AG04449 (cell line): ENCODE results near the gene DOK7.

ENCODE experiments used
- CTCF ChIA-PET: fragments of 350-600 bp; formaldehyde crosslinking; extraction: SDS; loops from one replicate; lab custom pipeline; 2021; ENCODE audit warnings: antibody characterized with exemption; lab: Yijun Ruan, JAX
- POLR2A ChIA-PET: fragments of 400-600, 350-600 bp; formaldehyde crosslinking; extraction: SDS; loops from one replicate; lab custom pipeline; 2020; ENCODE audit warnings: antibody characterized with exemption, inconsistent platforms; lab: Yijun Ruan, JAX
- DNase-seq: peaks from one replicate; pipeline ENCODE4 v3.0.0-alpha.2; 2010; ENCODE audit warnings: low read depth, low spot score
- H3K4me3 ChIP-seq: 2 replicates; pipeline ENCODE4 v1.5.1; 2011; ENCODE audit warnings: low read depth, mild to moderate bottlenecking, control low read depth, low read length
- TF ChIP-seq, protein P1 (sequence below): IDR thresholded peaks from one replicate; pipeline ENCODE4 v1.5.1; 2011; ENCODE audit warnings: mild to moderate bottlenecking, moderate library complexity, low read length, control low read depth, inconsistent platforms; ENCODE audit not compliant: insufficient read depth; ENCODE audit errors: missing control alignments

DOK7 gene

DNA sequence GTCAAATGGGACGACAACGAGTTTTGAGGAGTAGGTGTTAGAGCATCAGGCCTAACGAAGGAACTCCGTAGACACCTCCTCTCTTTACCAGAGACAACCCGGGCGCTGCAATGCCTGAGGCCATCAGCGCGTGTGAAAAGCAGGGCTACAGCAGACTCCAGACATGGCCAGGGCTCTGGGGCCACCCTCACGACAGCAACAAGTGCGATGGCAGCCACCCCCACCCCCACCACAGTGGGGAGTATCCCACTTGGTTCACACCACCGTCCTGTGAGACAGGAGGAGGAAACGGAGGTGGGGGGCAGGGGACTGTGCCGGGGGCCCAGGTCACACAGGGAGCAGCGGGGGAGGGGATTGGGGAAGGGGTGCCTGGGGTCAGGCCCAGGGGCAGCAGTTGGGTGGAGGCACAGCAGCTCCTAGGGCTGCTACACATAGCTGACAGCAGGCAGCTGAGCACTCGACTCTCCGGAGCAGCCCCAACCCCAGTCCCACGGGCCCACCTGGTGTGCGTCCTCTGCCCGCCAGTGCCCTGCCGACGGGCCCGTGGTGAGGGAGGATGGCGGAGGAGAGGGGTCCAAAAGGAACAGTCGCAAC lies 60.6 kb downstream of the DOK7 start:
- DNase-seq = no peak
- CTCF ChIA-PET = no interaction called here
- POLR2A ChIA-PET = no interaction called here
- TF ChIP-seq, protein P1, sequence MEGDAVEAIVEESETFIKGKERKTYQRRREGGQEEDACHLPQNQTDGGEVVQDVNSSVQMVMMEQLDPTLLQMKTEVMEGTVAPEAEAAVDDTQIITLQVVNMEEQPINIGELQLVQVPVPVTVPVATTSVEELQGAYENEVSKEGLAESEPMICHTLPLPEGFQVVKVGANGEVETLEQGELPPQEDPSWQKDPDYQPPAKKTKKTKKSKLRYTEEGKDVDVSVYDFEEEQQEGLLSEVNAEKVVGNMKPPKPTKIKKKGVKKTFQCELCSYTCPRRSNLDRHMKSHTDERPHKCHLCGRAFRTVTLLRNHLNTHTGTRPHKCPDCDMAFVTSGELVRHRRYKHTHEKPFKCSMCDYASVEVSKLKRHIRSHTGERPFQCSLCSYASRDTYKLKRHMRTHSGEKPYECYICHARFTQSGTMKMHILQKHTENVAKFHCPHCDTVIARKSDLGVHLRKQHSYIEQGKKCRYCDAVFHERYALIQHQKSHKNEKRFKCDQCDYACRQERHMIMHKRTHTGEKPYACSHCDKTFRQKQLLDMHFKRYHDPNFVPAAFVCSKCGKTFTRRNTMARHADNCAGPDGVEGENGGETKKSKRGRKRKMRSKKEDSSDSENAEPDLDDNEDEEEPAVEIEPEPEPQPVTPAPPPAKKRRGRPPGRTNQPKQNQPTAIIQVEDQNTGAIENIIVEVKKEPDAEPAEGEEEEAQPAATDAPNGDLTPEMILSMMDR = no peak
- H3K4me3 ChIP-seq = no peak overlapping the region

DNA sequence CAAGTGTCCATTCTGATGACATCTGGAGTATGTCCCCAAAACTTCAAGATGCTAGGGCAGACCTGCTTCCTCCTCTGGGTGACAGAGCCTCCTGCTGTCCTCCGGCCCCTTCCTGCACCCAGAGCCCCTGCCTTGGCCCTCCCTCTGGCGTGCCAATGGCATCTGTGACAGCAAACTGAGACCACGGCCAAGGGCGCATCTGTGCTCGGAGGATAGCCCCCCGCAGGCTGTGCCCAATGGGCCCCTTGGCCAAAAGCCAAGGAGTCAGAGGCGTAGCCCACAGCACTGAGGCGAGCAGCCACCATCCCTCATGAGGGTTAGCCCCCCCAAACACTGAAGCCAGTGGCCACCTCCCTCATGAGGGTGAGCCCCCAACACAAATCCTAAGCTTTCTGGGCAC lies 61.2 kb downstream of the DOK7 start:
- H3K4me3 ChIP-seq = no peak overlapping the region
- TF ChIP-seq, protein P1 = no peak
- no peak for DNase-seq
- ChIA-PET POLR2A (no interaction called here), CTCF (no interaction called here)

DNA sequence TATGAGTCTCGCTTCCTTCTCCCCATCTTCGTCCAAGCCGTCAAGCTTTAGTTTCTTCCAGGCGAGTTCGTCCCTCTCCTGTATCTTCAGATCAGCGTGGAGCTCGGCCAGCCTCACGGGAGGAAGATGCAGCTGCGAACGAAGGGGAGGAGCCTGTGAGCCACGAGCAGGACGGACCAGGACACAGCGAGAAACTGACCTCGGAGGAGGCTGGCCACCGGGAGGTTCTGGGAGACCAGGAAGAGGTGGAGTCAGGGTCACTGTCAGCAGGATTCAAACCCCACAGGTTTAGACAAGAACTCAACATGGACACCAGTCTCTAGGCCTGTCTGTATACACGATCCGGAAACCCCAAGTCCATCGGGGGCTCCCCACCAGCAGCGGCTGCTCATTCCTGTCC lies 61.8 kb downstream of the DOK7 start:
- no peak for DNase-seq
- CTCF ChIA-PET = no interaction called here
- no peak overlapping the region for H3K4me3 ChIP-seq
- TF ChIP-seq, protein P1 = no peak
- POLR2A ChIA-PET = no interaction called here

DNA sequence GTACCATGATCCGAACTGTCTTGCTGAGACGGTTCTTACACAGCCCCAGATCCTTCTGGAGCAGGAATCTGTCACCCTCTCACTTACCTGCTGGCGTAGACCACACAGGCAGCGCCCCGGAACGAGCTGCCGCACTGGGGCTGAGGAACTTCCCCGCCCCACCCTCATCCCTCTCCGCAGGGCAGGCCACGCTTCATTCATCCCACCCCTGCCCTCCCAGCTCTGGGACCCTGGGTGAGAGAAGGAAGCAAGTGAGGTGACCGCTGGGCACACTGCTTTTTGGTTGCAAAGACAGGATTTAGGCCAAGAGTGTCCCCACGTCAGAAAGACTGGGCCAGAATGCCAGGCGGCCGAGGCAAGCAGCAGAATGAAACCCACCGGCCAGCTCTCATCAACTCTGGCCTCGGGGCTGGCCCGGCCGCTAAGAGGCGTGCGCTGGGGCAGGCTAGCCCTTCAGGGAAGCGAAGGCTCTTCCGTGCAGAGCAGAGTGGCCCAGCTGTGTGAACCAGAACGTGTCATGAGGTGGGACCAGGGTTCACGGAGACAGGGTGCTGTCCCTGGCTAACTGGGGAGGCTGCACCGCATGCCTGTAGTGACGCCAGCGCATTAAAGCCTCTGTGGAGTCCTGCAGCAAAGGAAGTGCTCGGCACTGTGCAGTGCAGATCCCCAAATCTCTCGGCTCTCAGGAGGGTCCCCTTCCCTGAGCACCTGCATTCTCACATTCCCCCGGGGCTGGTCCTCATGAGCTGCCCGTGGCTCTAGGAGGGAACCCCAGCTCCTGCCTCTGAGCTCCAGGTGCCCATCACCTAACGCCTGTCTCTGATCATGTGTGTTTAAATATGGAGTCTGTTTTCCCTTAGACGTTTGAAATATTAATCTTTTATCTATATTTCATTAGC lies 62.7 kb downstream of the DOK7 start:
- ChIA-PET CTCF (no interaction called here), POLR2A (no interaction called here)
- DNase-seq = no peak
- no peak overlapping the region for H3K4me3 ChIP-seq
- TF ChIP-seq, protein P1 = no peak

DNA sequence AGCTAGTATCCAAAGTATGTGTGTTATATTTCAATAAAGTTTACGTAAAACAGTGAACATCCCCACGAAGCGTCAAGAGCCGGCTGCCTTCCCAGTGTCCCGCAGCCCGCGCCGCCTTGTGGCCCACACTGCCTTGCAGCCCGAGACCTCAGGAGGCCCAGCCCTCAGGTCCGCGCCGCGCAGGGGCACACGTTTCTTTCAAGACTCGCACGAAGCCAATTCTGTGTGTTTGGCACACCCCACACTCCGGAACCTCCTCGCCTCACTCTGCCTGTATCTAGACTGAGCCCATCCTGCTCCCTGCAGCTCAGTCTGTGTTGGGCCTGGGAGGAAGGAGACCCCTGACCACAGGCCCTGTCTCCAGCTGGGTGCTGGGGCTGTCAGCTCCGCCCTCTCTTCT lies 63.4 kb downstream of the DOK7 start:
- TF ChIP-seq, protein P1 = no peak
- DNase-seq = no peak
- ChIA-PET CTCF (no interaction called here), POLR2A (no interaction called here)
- H3K4me3 ChIP-seq = no peak overlapping the region
